SK-N-SH (cell line): ENCODE results near the gene R3HCC1L. TPM values are rescaled to one million over a fixed set of nuclear protein-coding genes. Genes with fewer than 3 reads are reported as not detected.

Experiments used
- CTCF ChIA-PET: fragments of 300-600, 350-600 bp; formaldehyde crosslinking; extraction: SDS; loops from one replicate; lab custom pipeline; 2021; lab: Yijun Ruan, JAX
- POLR2A ChIA-PET: fragments of 350-600 bp; sonication (Branson Sonifier 250); formaldehyde crosslinking; extraction: SDS; loops from one replicate; lab custom pipeline; 2020; ENCODE audit warnings: antibody characterized with exemption, inconsistent platforms; lab: Yijun Ruan, JAX
- DNase-seq: peaks from one replicate; pipeline ENCODE4 v3.0.0; 2012
- H2AFZ ChIP-seq: fragments of 200-600 bp; sonication (generic); 2 replicates; pipeline ENCODE4 v1.8.1; 2016; ENCODE audit warnings: antibody characterized with exemption, mild to moderate bottlenecking, low read depth
- H3F3A ChIP-seq: fragments of 200-600 bp; sonication (generic); replicated peaks from 2 replicates; pipeline ENCODE3; 2016; ENCODE audit warnings: antibody characterized with exemption, mild to moderate bottlenecking; ENCODE audit not compliant: insufficient read depth
- H3K27ac ChIP-seq, 2 experiments: fragments of 200-500 bp in 1 of 2; fragments of 200-600 bp in 1 of 2; sonication (Bioruptor generic) in 1 of 2; sonication (generic), shearing (Covaris generic) in 1 of 2; 2 replicates each; pipeline versions ENCODE4 v1.5.1 to v1.6.1; 2014 to 2016; ENCODE audit warnings: low read depth in 2 of 2, inconsistent platforms in 1 of 2, low read length in 1 of 2, mild to moderate bottlenecking in 1 of 2, mixed read lengths in 1 of 2
- H3K27me3 ChIP-seq: fragments of 200-600 bp; sonication (generic), shearing (Covaris generic); 2 replicates; pipeline ENCODE4 v1.6.1; 2016; ENCODE audit warnings: mixed run types; ENCODE audit not compliant: insufficient read depth
- H3K36me3 ChIP-seq, 2 experiments: fragments of 200-500 bp in 1 of 2; fragments of 200-600 bp in 1 of 2; sonication (Bioruptor generic) in 1 of 2; sonication (generic) in 1 of 2; replicated peaks in 1 of 2; 2 replicates each; pipeline versions ENCODE3 to v1.5.1; 2014 to 2016; ENCODE audit warnings: low read length in 1 of 2, mild to moderate bottlenecking in 1 of 2; ENCODE audit not compliant: insufficient read depth in 2 of 2, control insufficient read depth in 1 of 2
- H3K4me1 ChIP-seq, 2 experiments: fragments of 200-500 bp in 1 of 2; fragments of 200-600 bp in 1 of 2; sonication (Bioruptor generic) in 1 of 2; sonication (generic), shearing (Covaris generic) in 1 of 2; 2 replicates each; pipeline versions ENCODE4 v1.5.1 to v1.6.1; 2014 to 2016; ENCODE audit warnings: low read depth in 1 of 2, low read length in 1 of 2, mixed run types in 1 of 2; ENCODE audit not compliant: insufficient read depth in 2 of 2, control insufficient read depth in 1 of 2
- H3K4me2 ChIP-seq: fragments of 200-600 bp; sonication (generic), shearing (Covaris generic); 2 replicates; pipeline ENCODE4 v1.6.1; 2017; ENCODE audit warnings: mixed run types
- H3K4me3 ChIP-seq, 2 experiments: fragments of 200-500 bp in 1 of 2; fragments of 200-600 bp in 1 of 2; sonication (Bioruptor generic) in 1 of 2; sonication (generic), shearing (Covaris generic) in 1 of 2; 2 replicates each; pipeline versions ENCODE4 v1.5.1 to v1.8.1; 2014 to 2016; ENCODE audit warnings: low read depth in 2 of 2, inconsistent platforms in 1 of 2, low read length in 1 of 2, mild to moderate bottlenecking in 1 of 2, mixed read lengths in 1 of 2, moderate library complexity in 1 of 2
- H3K79me2 ChIP-seq: fragments of 200-600 bp; sonication (generic); 2 replicates; pipeline ENCODE4 v1.8.1; 2017; ENCODE audit warnings: mild to moderate bottlenecking; ENCODE audit not compliant: insufficient read depth
- H3K9ac ChIP-seq: fragments of 200-600 bp; sonication (generic); 2 replicates; pipeline ENCODE4 v1.6.1; 2017; ENCODE audit warnings: mixed run types
- H3K9me2 ChIP-seq: fragments of 200-600 bp; sonication (generic); 2 replicates; pipeline ENCODE4 v1.6.1; 2017; ENCODE audit warnings: mixed run types
- H3K9me3 ChIP-seq: fragments of 200-600 bp; sonication (generic); 2 replicates; pipeline ENCODE4 v1.6.1; 2017; ENCODE audit warnings: mixed run types, mild to moderate bottlenecking, moderate library complexity
- H4K20me1 ChIP-seq: fragments of 200-600 bp; sonication (generic); 2 replicates; pipeline ENCODE4 v1.6.1; 2017; ENCODE audit warnings: mild to moderate bottlenecking, mixed run types; ENCODE audit not compliant: insufficient read depth
- CHD2 ChIP-seq: fragments of 150-350 bp; IDR thresholded peaks from 2 replicates; pipeline ENCODE4 v1.6.1; 2018; ENCODE audit warnings: low read length; ENCODE audit not compliant: partially characterized antibody
- EZH2phosphoT487 ChIP-seq: fragments of 200-600 bp; sonication (generic); IDR thresholded peaks from 2 replicates; pipeline ENCODE4 v1.6.1; 2017; ENCODE audit warnings: low read depth, mixed run types, mild to moderate bottlenecking, antibody characterized with exemption, moderate library complexity, borderline replicate concordance
- FOXJ3 ChIP-seq: sonication (generic); formaldehyde crosslinking; IDR thresholded peaks from 2 replicates; pipeline ENCODE4 v1.5.1; 2020; ENCODE audit warnings: mild to moderate bottlenecking, missing genetic modification reagents
- IRF3 ChIP-seq: fragments of 150-350 bp; IDR thresholded peaks from 2 replicates; pipeline ENCODE4 v1.6.1; 2016; ENCODE audit warnings: mild to moderate bottlenecking, low read depth, low read length
- MEF2A ChIP-seq: IDR thresholded peaks from 2 replicates; pipeline ENCODE4 v1.4.0; 2012; ENCODE audit warnings: low read depth, borderline replicate concordance
- PBX3 ChIP-seq: IDR thresholded peaks from 2 replicates; pipeline ENCODE4; 2012
- REST ChIP-seq: IDR thresholded peaks from 2 replicates; pipeline ENCODE4 v1.6.1; 2012; ENCODE audit warnings: mild to moderate bottlenecking, low read depth, low read length, moderate library complexity
- TAF1 ChIP-seq: IDR thresholded peaks from 2 replicates; pipeline ENCODE4 v1.6.1; 2012; ENCODE audit warnings: low read depth, mild to moderate bottlenecking, low read length, moderate library complexity, borderline replicate concordance
- TCF12 ChIP-seq: IDR thresholded peaks from 2 replicates; pipeline ENCODE4 v1.4.0; 2012
- TEAD4 ChIP-seq: IDR thresholded peaks from 2 replicates; pipeline ENCODE4 v1.4.0; 2012; ENCODE audit warnings: mild to moderate bottlenecking, borderline replicate concordance; ENCODE audit not compliant: insufficient read depth
- WGBS: methylation state at CpG from one replicate; pipeline ENCODE4 v1.1.6; 2017; ENCODE audit warnings: low lambda C conversion rate; 5-methylcytosine and 5-hydroxymethylcytosine counted together
- polyA plus RNA-seq, 3 experiments: library from polyadenylated mRNA; depleted of rRNA; stranded (reverse); fragments of >200 nt; gene quantifications; 2 replicates each; pipeline ENCODE4 v1.2.3, GENCODE V29; 2012
- TF ChIP-seq, protein P1 (sequence below): IDR thresholded peaks from 2 replicates; pipeline ENCODE4 v1.4.0; 2012; ENCODE audit warnings: low read depth, borderline replicate concordance

The R3HCC1L gene
- polyA plus RNA-seq, 1 of the 3 experiments (the other 2 are of a cell fraction): 6.0 TPM

GRCh38 chr10:98272245-98272644 lies 137.8 kb downstream of the R3HCC1L start:
- no peaks in the 10 kb centered on the region for H3K9me3 ChIP-seq
- no peaks in the 10 kb centered on the region for H3K27me3 ChIP-seq
- no peaks in the 10 kb centered on the region for H4K20me1 ChIP-seq
- peaks cover 11 to 27% of the 10 kb centered on the region in 2 experiments; a peak in 1 of 4 replicates for H3K4me1 ChIP-seq
- H3K36me3 ChIP-seq: no peaks in the 10 kb centered on the region
- no peak overlapping the region for H3K9ac ChIP-seq
- H3K79me2 ChIP-seq: no peaks in the 10 kb centered on the region
- H3K4me3 ChIP-seq: no peak overlapping the region
- no peak for DNase-seq
- TF ChIP-seq, protein P1, sequence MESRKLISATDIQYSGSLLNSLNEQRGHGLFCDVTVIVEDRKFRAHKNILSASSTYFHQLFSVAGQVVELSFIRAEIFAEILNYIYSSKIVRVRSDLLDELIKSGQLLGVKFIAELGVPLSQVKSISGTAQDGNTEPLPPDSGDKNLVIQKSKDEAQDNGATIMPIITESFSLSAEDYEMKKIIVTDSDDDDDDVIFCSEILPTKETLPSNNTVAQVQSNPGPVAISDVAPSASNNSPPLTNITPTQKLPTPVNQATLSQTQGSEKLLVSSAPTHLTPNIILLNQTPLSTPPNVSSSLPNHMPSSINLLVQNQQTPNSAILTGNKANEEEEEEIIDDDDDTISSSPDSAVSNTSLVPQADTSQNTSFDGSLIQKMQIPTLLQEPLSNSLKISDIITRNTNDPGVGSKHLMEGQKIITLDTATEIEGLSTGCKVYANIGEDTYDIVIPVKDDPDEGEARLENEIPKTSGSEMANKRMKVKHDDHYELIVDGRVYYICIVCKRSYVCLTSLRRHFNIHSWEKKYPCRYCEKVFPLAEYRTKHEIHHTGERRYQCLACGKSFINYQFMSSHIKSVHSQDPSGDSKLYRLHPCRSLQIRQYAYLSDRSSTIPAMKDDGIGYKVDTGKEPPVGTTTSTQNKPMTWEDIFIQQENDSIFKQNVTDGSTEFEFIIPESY: no peak
- TF ChIP-seq CHD2: no peak
- no peak for TF ChIP-seq FOXJ3 (CRISPR knock-in tag)
- TF ChIP-seq TEAD4: no peak
- no peak for TF ChIP-seq PBX3
- no peak for TF ChIP-seq EZH2phosphoT487
- TF ChIP-seq REST: no peak
- no peak for TF ChIP-seq TCF12
- no peak for TF ChIP-seq TAF1
- no peak for TF ChIP-seq IRF3
- no peak for TF ChIP-seq MEF2A
- TF ChIP-seq, all 33 proteins: peak for 0
- Histone ChIP-seq H3K9me2 (no peaks in the 10 kb centered on the region), H2AFZ (no peak overlapping the region), H3K4me2 (no peak overlapping the region), H3K27ac (no peak overlapping the region), H3F3A (no peaks in the 10 kb centered on the region)
- ChIA-PET CTCF (interaction anchor here (1.5 kb wide), 1 partner anchor 37 kb away, joined by 3 read pairs; no protein-coding TSS in a partner anchor), POLR2A (no interaction called here)
- WGBS: 70% methylated on average over 5 of the region's 8 CpGs
